A172 (cell line): ENCODE data around the gene ZNF33B. TPM values are rescaled to one million over a fixed set of nuclear protein-coding genes. Genes with fewer than 3 reads are reported as not detected.

ENCODE experiments used
- total RNA-seq: library from RNA; depleted of rRNA; stranded (reverse); fragments of >200 nt; shearing (Covaris generic); gene quantifications from 2 replicates; pipeline ENCODE4 v1.2.3, GENCODE V29; 2014; rRNA removed

ZNF33B gene
- total RNA-seq, 1 experiment from 2014 or later: 9.7 TPM

Other genes with a start within 250 kb of the ZNF33B start
- gene BMS1, start 144.2 kb upstream of the ZNF33B start, total RNA-seq: 23.6 and 28.3 TPM in 2 replicates